ENCODE results near the gene PRKAA2.

GRCh38 chr1:56754708-56755479 is 109.8 kb downstream of the PRKAA2 start:
- TF ChIP-seq CTCF (conservative IDR thresholded peaks at IDR 0.05; ENCODE audit: low read depth, low read length) (no peak), RAD21 (IDR thresholded peaks at IDR 0.05; ENCODE audit: low read length) (no peak), MAZ (IDR thresholded peaks at IDR 0.05; ENCODE audit: borderline replicate concordance, low read depth, low read length) (no peak)

Measured in IMR-90 (cell line).